ENCODE data around the gene THAP11. TPM values are rescaled to one million over a fixed set of nuclear protein-coding genes. Genes with fewer than 3 reads are reported as not detected.

Gene THAP11
- total RNA-seq, 2 experiments from 2014 or later: 37.5 to 41.7 TPM

DNA sequence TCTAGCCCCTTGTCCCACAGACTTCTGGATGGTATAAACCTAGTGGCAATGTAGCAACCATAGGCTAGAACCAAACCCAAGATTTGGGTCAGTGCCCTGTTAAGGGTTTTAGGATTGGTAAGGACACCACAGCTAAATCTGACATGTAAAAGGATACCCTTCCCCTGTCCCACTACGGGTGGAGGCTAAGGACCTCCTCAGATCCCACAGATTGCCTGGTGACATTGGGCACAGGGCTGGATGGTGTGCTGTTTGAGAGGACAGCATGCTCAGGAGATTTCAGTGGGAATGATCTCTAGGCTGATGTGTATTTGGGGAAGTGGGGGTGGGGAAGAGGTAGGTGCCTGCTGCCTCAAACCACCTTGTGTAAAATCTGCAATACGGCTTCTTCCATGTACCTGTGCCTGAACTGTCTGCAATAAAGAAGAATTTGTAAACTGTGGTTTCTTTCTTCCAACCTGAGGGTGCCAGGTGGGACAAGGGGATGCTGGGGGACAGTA lies 30.1 kb downstream of the THAP11 start:
- no peak for DNase-seq
- Mint-ChIP-seq H3K27ac (peak overlapping the region; percentile 94), H3K9me3 (no peaks in the 10 kb centered on the region), H3K36me3 (ENCODE audit: low read depth) (peaks cover 20% of the 10 kb centered on the region), H3K4me3 (peak overlapping the region; percentile 93), H3K27me3 (no peaks in the 10 kb centered on the region), H3K4me1 (peaks cover 29% of the 10 kb centered on the region)
- CTCF ChIA-PET: interaction anchor here (0.8 to 1.9 kb wide), 5 partner anchors 10 to 350 kb away, joined by 3 to 9 read pairs (median 3); no protein-coding TSS in a partner anchor
- POLR2A ChIA-PET: no interaction called here

DNA sequence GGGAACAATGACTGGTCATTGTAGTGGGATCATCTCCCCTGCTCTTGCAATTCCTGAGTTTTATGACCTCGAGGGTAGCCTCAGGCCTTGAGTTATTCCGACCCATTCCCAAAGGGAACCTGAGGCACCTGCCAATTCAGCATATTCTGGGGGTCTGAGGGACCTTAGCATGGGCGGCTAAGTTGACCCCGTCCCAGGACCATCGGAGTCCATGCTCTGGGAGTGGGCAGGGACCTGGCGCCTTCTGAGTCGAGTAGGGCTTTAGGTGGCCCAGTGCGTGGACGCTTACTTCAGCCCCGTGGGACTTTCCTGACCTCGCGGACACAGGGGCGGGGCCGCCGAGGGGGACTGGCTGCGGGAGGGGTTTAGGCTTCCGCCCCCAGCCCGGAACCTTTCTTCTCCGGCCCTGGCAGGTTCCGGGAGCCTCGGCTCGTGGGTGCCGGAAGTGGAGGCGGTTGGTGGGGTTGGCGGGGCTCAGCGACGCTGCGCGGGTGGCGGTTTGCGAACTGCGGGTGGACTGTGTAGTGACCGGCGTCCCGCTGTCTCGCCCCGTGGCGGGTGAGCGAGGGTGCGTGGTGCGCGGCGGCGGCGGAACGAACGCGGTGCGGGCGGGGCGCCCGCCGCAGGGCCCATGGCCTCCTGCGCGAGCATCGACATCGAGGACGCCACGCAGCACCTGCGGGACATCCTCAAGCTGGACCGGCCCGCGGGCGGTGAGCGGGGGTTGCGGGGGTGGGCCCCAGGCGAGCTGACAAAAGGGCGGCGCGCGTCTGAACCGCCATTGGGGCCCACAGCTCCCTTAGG lies 30.7 kb downstream of the THAP11 start, which contains the start of gene EDC4:
Gene EDC4, plus strand, starts transcription at position 422 of the 804 bp plus-strand sequence. Its CDS starts 210 bp downstream, at position 632.
- H3K9me3 Mint-ChIP-seq: no peaks in the 10 kb centered on the region
- POLR2A ChIA-PET: no interaction called here
- H3K4me1 Mint-ChIP-seq: peaks cover 29% of the 10 kb centered on the region
- peak within 1 kb of the TSS; percentile 94 for H3K27ac Mint-ChIP-seq
- H3K27me3 Mint-ChIP-seq: no peaks in the 10 kb centered on the region
- H3K36me3 Mint-ChIP-seq (ENCODE audit: low read depth): peaks cover 25% of the 10 kb centered on the region
- DNase-seq: peak; percentile 88
- CTCF ChIA-PET: interaction anchor here (0.7 to 1.6 kb wide), 4 partner anchors 11 to 168 kb away, joined by 3 to 4 read pairs (median 4); no protein-coding TSS in a partner anchor
- H3K4me3 Mint-ChIP-seq: peak within 1 kb of the TSS; percentile 93

DNA sequence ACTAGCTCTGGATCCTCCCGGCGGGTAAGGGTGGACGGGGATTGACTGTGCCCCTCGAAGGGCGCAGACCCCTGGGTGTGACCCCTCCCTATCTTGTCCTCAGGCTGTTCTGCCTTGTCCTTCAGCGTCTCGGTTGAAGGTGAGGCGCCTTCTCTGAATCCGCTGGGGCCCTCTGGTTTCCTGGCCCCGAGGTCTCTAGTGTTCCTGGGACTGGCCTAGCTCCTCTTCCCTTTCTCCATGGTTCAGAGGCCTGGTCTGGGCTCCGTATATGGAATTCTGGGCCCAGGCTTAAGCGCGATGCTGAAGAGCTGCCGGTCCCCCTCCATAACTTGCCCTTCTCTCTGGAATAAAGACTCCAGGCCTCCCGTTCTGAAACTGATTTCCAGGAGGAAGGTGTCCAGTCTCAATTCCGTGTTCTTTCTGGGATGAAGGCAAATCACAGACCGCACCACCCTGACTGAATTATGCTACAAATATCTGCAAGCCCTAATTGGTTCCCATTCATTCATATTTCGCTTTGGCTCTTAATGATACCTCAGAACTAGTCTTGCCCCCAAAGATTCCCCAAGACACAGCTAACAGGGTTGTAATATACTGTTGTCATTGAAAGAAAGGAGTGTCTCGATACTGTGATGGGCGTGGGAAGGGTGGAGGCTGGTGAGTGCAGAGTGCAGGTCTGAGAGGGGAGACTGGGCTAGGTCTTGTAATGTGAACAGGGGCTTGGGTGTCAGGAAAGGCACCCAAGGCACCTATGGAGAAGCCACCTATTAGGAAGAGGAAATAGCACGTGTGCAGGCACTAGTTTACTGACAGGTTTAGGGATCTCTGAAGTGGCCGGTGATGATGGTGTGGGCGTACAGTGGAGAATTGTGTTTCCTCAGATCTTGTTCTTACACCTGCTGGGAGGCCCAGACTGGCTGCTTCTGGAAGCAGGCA lies 31.6 kb downstream of the THAP11 start:
- Mint-ChIP-seq H3K4me1 (peaks cover 29% of the 10 kb centered on the region), H3K27me3 (no peaks in the 10 kb centered on the region), H3K36me3 (ENCODE audit: low read depth) (peaks cover 29% of the 10 kb centered on the region), H3K4me3 (peak overlapping the region; percentile 93), H3K9me3 (no peaks in the 10 kb centered on the region), H3K27ac (peak overlapping the region; percentile 94)
- ChIA-PET POLR2A (no interaction called here), CTCF (interaction anchor here (0.7 to 1.9 kb wide), 6 partner anchors 10 to 167 kb away, joined by 3 to 10 read pairs (median 4); no protein-coding TSS in a partner anchor)
- no peak for DNase-seq

DNA sequence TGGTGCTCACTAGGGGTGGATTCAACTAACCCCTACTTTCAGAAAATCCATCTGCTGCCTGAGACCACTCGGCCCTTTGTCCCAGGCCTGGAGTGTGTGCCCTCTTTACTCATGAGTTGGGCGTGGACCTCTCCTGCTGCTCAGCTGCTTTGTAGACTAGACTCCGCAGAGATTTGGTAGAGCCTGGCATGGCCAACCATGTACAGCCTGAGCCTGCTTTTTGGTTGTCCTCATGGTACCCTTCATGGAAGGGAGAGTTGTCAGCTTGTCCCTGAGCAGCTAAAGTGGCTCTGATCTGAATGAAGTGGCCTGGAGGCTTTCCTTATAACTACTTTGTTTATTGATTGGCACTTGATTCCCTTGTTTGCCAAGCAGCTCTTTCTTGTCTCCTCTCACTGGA lies 32.3 kb downstream of the THAP11 start:
- Mint-ChIP-seq H3K4me3 (peak overlapping the region; percentile 93), H3K9me3 (no peaks in the 10 kb centered on the region), H3K4me1 (peaks cover 29% of the 10 kb centered on the region), H3K27me3 (no peaks in the 10 kb centered on the region), H3K27ac (peak overlapping the region; percentile 10), H3K36me3 (ENCODE audit: low read depth) (peaks cover 35% of the 10 kb centered on the region)
- ChIA-PET POLR2A (no interaction called here), CTCF (interaction anchor here (0.8 to 1.9 kb wide), 4 partner anchors 9 to 166 kb away, joined by 3 to 10 read pairs (median 4); no protein-coding TSS in a partner anchor)
- no peak for DNase-seq

DNA sequence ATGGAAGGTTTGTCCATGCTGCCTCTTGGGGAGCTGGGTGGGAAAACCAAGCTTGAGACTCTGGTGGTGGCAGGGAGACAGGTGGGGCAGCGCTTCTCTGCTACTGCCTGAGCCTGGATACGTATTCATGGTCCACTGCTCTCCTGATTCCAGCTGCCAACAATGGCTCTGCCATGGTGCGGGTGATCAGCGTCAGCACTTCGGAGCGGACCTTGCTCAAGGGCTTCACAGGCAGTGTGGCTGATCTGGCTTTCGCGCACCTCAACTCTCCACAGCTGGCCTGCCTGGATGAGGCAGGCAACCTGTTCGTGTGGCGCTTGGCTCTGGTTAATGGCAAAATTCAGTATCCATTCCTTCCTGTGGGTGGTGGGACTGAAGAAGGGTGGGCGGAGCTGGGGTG lies 34.9 kb downstream of the THAP11 start:
- Mint-ChIP-seq H3K27ac (no peak overlapping the region), H3K36me3 (ENCODE audit: low read depth) (peaks cover 37% of the 10 kb centered on the region), H3K9me3 (no peaks in the 10 kb centered on the region), H3K27me3 (no peaks in the 10 kb centered on the region), H3K4me1 (peaks cover 29% of the 10 kb centered on the region), H3K4me3 (no peak overlapping the region)
- DNase-seq: no peak
- ChIA-PET CTCF (interaction anchor here (1.2 to 4.7 kb wide), 3 partner anchors 15 to 356 kb away, joined by 3 to 18 read pairs (median 3); partner anchors contain the start of gene PSKH1), POLR2A (no interaction called here)

DNA sequence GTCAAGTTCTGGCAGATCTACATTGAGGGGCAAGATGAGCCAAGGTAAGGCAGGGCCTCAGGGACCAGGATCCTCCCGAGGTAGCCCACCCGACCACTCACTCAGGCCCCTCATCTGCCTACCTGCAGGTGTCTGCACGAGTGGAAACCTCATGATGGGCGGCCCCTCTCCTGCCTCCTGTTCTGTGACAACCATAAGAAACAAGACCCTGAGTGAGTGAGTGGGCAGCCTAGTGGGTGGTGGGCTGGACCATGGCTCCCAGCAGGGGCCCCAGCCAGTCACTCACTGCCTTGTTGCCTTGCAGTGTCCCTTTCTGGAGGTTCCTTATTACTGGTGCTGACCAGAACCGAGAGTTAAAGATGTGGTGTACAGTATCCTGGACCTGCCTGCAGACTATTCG lies 36.1 kb downstream of the THAP11 start:
- POLR2A ChIA-PET: no interaction called here
- Mint-ChIP-seq H3K27me3 (no peaks in the 10 kb centered on the region), H3K4me1 (peaks cover 23% of the 10 kb centered on the region), H3K27ac (no peak overlapping the region), H3K9me3 (no peaks in the 10 kb centered on the region), H3K36me3 (ENCODE audit: low read depth) (peaks cover 41% of the 10 kb centered on the region), H3K4me3 (no peak overlapping the region)
- CTCF ChIA-PET: interaction anchor here (0.7 to 4.7 kb wide), 5 partner anchors 13 to 62 kb away, joined by 3 to 18 read pairs (median 3); partner anchors contain the start of gene PSKH1
- DNase-seq: no peak

DNA sequence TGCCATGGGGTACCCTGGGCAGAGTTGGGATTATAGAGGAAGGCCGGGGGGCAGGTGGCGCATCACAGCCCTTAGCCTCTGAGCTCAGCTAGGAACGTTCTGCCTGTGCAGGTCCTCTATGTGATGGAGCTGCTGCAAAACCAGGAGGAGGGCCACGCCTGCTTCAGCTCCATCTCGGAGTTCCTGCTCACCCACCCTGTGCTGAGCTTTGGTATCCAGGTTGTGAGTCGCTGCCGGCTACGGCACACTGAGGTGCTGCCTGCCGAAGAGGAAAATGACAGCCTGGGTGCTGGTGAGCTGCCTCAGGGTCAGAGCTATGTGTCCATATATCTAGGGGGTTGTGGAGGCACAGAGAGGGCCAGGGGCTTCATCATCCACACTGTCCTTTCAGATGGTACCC lies 36.7 kb downstream of the THAP11 start:
- DNase-seq: no peak
- POLR2A ChIA-PET: no interaction called here
- Mint-ChIP-seq H3K27me3 (no peaks in the 10 kb centered on the region), H3K27ac (no peak overlapping the region), H3K4me3 (no peak overlapping the region), H3K36me3 (ENCODE audit: low read depth) (peaks cover 47% of the 10 kb centered on the region), H3K9me3 (no peaks in the 10 kb centered on the region), H3K4me1 (peaks cover 21% of the 10 kb centered on the region)
- CTCF ChIA-PET: interaction anchor here (1.0 to 4.7 kb wide), 5 partner anchors 9 to 62 kb away, joined by 3 to 18 read pairs (median 4); partner anchors contain the start of gene PSKH1

DNA sequence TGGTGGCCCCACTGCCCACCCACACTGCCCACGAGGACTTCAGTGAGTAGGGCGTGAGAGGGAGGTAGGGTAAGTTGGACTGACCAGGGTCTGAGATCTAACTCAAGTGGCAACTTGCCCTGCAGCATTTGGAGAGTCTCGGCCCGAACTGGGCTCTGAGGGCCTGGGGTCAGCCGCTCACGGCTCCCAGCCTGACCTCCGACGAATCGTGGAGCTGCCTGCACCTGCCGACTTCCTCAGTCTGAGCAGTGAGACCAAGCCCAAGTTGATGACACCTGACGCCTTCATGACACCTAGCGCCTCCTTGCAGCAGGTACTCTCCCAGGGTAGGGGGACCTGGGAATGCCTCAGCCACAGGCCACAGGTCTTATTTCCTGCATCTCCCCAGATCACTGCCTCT lies 37.3 kb downstream of the THAP11 start:
- ChIA-PET CTCF (interaction anchor here (1.0 to 4.7 kb wide), 5 partner anchors 9 to 63 kb away, joined by 3 to 18 read pairs (median 4); partner anchors contain the start of gene PSKH1), POLR2A (no interaction called here)
- Mint-ChIP-seq H3K36me3 (ENCODE audit: low read depth) (peaks cover 48% of the 10 kb centered on the region), H3K9me3 (no peaks in the 10 kb centered on the region), H3K4me3 (no peak overlapping the region), H3K4me1 (peaks cover 15% of the 10 kb centered on the region), H3K27ac (no peak overlapping the region), H3K27me3 (no peaks in the 10 kb centered on the region)
- DNase-seq: no peak

DNA sequence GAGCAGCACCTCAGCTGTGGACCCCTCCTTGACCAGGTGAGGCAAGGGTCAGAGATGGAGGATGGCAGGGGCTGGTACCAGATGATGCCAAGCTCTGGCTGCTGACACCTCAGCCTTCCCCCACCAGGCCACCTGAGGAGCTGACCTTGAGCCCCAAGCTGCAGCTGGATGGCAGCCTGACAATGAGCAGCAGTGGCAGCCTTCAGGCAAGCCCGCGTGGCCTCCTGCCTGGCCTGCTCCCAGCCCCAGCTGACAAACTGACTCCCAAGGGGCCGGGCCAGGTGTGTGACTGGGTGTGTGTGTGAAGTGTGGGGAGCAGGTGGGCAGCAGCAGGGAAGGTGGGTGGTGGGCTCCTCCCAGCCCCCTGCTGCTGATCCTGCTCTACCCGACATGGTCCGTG lies 37.8 kb downstream of the THAP11 start:
- Mint-ChIP-seq H3K27ac (no peak overlapping the region), H3K36me3 (ENCODE audit: low read depth) (peaks cover 50% of the 10 kb centered on the region), H3K27me3 (no peaks in the 10 kb centered on the region), H3K4me1 (peaks cover 11% of the 10 kb centered on the region), H3K4me3 (no peak overlapping the region), H3K9me3 (no peaks in the 10 kb centered on the region)
- POLR2A ChIA-PET: no interaction called here
- CTCF ChIA-PET: interaction anchor here (0.5 to 4.7 kb wide), 4 partner anchors 12 to 468 kb away, joined by 4 to 18 read pairs (median 7); partner anchors contain the start of gene PSKH1
- no peak for DNase-seq

DNA sequence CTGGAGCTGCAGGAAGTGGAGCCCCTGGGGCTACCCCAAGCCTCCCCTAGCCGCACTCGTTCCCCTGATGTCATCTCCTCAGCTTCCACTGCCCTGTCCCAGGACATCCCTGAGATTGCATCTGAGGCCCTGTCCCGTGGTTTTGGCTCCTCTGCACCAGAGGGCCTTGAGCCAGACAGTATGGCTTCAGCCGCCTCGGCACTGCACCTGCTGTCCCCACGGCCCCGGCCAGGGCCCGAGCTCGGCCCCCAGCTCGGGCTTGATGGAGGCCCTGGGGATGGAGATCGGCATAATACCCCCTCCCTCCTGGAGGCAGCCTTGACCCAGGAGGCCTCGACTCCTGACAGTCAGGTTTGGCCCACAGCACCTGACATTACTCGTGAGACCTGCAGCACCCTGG lies 38.5 kb downstream of the THAP11 start:
- H3K27ac Mint-ChIP-seq: no peak overlapping the region
- ChIA-PET POLR2A (no interaction called here), CTCF (interaction anchor here (0.5 to 0.7 kb wide), 3 partner anchors 10 to 468 kb away, joined by 3 to 6 read pairs (median 3); no protein-coding TSS in a partner anchor)
- H3K9me3 Mint-ChIP-seq: no peaks in the 10 kb centered on the region
- no peaks in the 10 kb centered on the region for H3K27me3 Mint-ChIP-seq
- H3K4me3 Mint-ChIP-seq: no peak overlapping the region
- peaks cover 53% of the 10 kb centered on the region for H3K36me3 Mint-ChIP-seq (ENCODE audit: low read depth)
- peaks cover 4% of the 10 kb centered on the region for H3K4me1 Mint-ChIP-seq
- DNase-seq: no peak

DNA sequence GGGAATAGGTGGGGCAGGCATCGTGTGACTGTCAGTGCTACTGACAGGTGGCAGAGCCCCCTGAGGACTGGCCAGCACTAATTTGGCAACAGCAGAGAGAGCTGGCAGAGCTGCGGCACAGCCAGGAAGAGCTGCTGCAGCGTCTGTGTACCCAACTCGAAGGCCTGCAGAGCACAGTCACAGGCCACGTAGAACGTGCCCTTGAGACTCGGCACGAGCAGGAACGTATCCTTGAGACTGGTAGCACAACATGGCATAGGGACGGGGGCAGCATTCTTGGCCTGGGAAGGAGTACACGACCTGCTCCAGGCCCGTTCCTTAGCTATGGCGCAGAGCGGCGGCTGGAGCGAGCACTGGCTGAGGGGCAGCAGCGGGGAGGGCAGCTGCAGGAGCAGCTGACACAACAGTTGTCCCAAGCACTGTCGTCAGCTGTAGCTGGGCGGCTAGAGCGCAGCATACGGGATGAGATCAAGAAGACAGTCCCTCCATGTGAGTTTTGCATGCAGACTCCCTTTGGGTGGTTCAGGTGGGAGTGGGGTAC lies 39.6 kb downstream of the THAP11 start:
- Mint-ChIP-seq H3K36me3 (ENCODE audit: low read depth) (peaks cover 51% of the 10 kb centered on the region), H3K4me3 (no peak overlapping the region), H3K9me3 (no peaks in the 10 kb centered on the region), H3K27me3 (no peaks in the 10 kb centered on the region), H3K27ac (no peak overlapping the region), H3K4me1 (no peaks in the 10 kb centered on the region)
- DNase-seq: no peak
- ChIA-PET CTCF (interaction anchor here (0.6 to 3.7 kb wide), 6 partner anchors 11 to 361 kb away, joined by 3 to 24 read pairs (median 3); partner anchors contain the start of genes PSKH1 and PSMB10), POLR2A (no interaction called here)

All from activated CD4-positive, alpha-beta T cell treated with anti-CD3 and anti-CD28 coated beads, Interleukin-2, amount 10 ng/mL, durations not matched to agents 7 days and 5 days (primary cell).